Kidney epithelial cell (primary cell): ENCODE data around the gene SCAF11. TPM values are rescaled to one million over a fixed set of nuclear protein-coding genes. Genes with fewer than 3 reads are reported as not detected.
A peak's percentile ranks its signal among the peaks of the same experiment; 100 is the strongest.

Experiments used
- DNase-seq: peaks from one replicate; pipeline ENCODE4 v3.0.0-alpha.2; 2010; ENCODE audit warnings: low read depth
- H3K27me3 ChIP-seq: 2 replicates; pipeline ENCODE4 v1.6.0; 2011; ENCODE audit warnings: low read length; ENCODE audit not compliant: control insufficient read depth, insufficient read depth
- H3K36me3 ChIP-seq: 2 replicates; pipeline ENCODE4 v1.5.1; 2011; ENCODE audit warnings: low read length; ENCODE audit not compliant: control insufficient read depth, insufficient read depth
- H3K4me3 ChIP-seq: 2 replicates; pipeline ENCODE4 v1.5.1; 2011; ENCODE audit warnings: low read depth, mild to moderate bottlenecking, control low read depth, low read length
- CTCF ChIP-seq: IDR thresholded peaks from 2 replicates; pipeline ENCODE4 v1.5.1; 2011; ENCODE audit warnings: mild to moderate bottlenecking, moderate library complexity, low read length, control low read depth, inconsistent platforms; ENCODE audit not compliant: insufficient read depth, poor library complexity, severe bottlenecking
- total RNA-seq: library from RNA; depleted of rRNA; stranded (reverse); fragments of >200 nt; gene quantifications from 2 replicates; pipeline ENCODE4 v1.2.3, GENCODE V29; 2015

Gene SCAF11
- total RNA-seq, 1 donor from 2014 or later: 108 TPM

GRCh38 chr12:45918818-45919217 lies 71.6 kb downstream of the SCAF11 start:
- TF ChIP-seq CTCF: no peak
- H3K4me3 ChIP-seq: no peak overlapping the region
- no peaks in the 10 kb centered on the region for H3K36me3 ChIP-seq
- DNase-seq: no peak
- H3K27me3 ChIP-seq: no peaks in the 10 kb centered on the region

DNA sequence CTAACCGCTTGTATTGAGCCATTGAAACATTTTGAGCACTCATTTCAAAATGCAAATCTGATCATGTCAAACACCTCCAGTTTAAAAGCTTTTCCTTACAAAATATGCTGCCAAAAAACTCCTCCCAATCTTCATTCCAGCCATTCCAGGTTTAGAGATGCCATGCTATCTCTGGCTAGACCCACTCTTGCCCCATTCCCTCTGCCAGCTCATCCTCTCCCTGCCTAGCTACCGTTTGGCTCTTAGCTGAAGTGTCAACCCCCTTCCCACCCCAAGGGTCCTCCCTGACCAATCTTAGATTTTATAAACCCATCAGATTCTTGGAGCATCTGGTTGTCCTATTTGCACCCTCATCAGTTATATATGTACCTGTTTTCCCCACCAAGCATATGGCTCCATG lies 75.0 kb downstream of the SCAF11 start:
- H3K36me3 ChIP-seq: no peaks in the 10 kb centered on the region
- no peak for DNase-seq
- no peak overlapping the region for H3K4me3 ChIP-seq
- no peak for TF ChIP-seq CTCF
- H3K27me3 ChIP-seq: no peaks in the 10 kb centered on the region

GRCh38 chr12:45914090-45914489 lies 76.3 kb downstream of the SCAF11 start:
- no peak for TF ChIP-seq CTCF
- DNase-seq: peak; percentile 34
- no peaks in the 10 kb centered on the region for H3K27me3 ChIP-seq
- H3K36me3 ChIP-seq: no peaks in the 10 kb centered on the region
- no peak overlapping the region for H3K4me3 ChIP-seq

GRCh38 chr12:45913631-45914030 lies 76.7 kb downstream of the SCAF11 start:
- DNase-seq: no peak
- no peaks in the 10 kb centered on the region for H3K36me3 ChIP-seq
- TF ChIP-seq CTCF: no peak

DNA sequence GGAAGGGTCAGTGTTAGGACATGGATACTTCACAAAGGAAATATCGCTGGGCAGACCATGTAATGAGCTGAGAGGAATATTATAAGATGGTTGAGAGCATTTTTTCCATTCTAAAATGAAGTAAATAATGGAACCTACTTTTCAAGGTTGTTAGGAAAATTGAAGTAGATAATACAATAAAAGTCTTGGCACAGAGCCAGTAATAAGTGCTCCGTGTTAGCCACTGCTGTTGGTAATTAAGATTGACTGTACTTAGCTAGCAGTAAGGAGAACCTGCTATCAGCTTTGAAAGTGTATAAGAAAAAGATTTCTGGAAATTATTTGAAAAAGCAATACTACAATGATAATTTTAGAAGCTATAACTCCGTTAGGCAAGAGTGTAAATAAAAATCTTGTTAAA lies 77.6 kb downstream of the SCAF11 start:
- Histone ChIP-seq H3K36me3 (no peaks in the 10 kb centered on the region), H3K4me3 (no peak overlapping the region), H3K27me3 (no peaks in the 10 kb centered on the region)
- no peak for DNase-seq
- no peak for TF ChIP-seq CTCF

More at GRCh38 chr12:45913631-45914030, 76.7 kb downstream of the SCAF11 start:
- Histone ChIP-seq H3K4me3 (no peak overlapping the region), H3K27me3 (no peaks in the 10 kb centered on the region)

DNA sequence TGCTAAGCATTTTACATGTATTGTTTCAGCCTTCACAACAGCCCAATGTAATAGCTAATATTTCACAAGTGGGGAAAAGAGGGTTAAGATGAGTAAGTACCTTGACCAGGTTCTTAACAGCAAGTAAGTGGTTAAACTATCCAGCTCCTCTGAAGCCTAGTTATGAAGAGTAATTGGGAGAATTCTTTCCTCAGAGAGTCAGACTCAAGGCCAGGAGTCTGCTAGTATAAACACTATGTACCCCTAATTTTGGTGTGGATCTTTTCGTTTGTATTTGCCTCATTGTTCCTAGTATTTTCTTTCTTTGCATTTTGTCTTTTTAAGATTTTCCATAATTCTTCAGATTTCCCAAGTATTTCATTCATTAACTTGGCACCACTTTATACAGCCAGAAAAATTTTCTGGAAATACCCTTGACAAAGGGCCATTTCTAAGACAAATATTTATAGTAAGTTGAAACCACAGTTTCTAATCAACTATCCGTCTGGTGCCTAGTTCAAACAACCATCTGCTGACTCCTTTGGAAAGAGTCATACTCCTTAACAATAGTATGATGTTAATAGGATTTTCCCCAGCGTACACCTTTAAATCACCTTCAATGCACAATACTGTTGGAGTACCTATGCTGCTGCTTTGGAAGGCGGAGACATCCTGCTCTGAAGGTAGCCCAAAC lies 81.2 kb downstream of the SCAF11 start:
- no peak overlapping the region for H3K4me3 ChIP-seq
- DNase-seq: no peak
- TF ChIP-seq CTCF: no peak
- H3K27me3 ChIP-seq: no peaks in the 10 kb centered on the region
- no peaks in the 10 kb centered on the region for H3K36me3 ChIP-seq
